ENCODE results near the gene HDAC11. TPM values are rescaled to one million over a fixed set of nuclear protein-coding genes. Genes with fewer than 3 reads are reported as not detected.
A peak's percentile ranks its signal among the peaks of the same experiment; 100 is the strongest.

Gene HDAC11
- polyA plus RNA-seq, 3 donors: 2.9 to 3.9 (median 3.5) TPM

GRCh38 chr3:13544951-13545651 lies 65.0 kb downstream of the HDAC11 start:
- peak overlapping the region in 1 of 7 donors; percentile 4 for H3K27ac Mint-ChIP-seq
- H3K9me3 ChIP-seq (replicated peaks in 1 of 2; ENCODE audit: control insufficient read depth in 1 of 2, insufficient read depth in 1 of 2, low read length in 2 of 2): peaks cover 0 to 3% of the 10 kb centered on the region in 2 donors
- H3K4me3 ChIP-seq (replicated peaks in 1 of 3; ENCODE audit: low read depth in 2 of 3, low read length in 3 of 3): no peak overlapping the region
- peaks cover 0 to 19% (median 6%) of the 10 kb centered on the region in 7 donors for H3K9me3 Mint-ChIP-seq
- no peak for TF ChIP-seq CTCF (IDR thresholded peaks at IDR 0.05)
- H3K9ac ChIP-seq (ENCODE audit: insufficient read depth, low read length, poor library complexity, severe bottlenecking): no peak overlapping the region
- H3K36me3 Mint-ChIP-seq: peaks cover 2 to 7% of the 10 kb centered on the region in 2 donors
- no peaks in the 10 kb centered on the region for H3K36me3 ChIP-seq (replicated peaks in 1 of 2; ENCODE audit: control insufficient read depth in 1 of 2, insufficient read depth in 2 of 2, low read length in 2 of 2)
- no peak for DNase-seq
- peaks cover 23 to 33% (median 26%) of the 10 kb centered on the region in 3 donors for H3K27me3 Mint-ChIP-seq (ENCODE audit: low read depth in 3 of 3)
- H4K20me1 ChIP-seq (ENCODE audit: insufficient read depth, low read length): no peaks in the 10 kb centered on the region
- H3K27ac ChIP-seq (ENCODE audit: low read depth in 1 of 2, low read length in 2 of 2): no peak overlapping the region
- H3K4me1 Mint-ChIP-seq: peaks cover 10% of the 10 kb centered on the region
- H3K4me1 ChIP-seq (ENCODE audit: control insufficient read depth in 1 of 2, insufficient read depth in 2 of 2, low read length in 2 of 2): peaks cover 3 to 13% of the 10 kb centered on the region in 2 donors
- H3K79me2 ChIP-seq (ENCODE audit: insufficient read depth, low read length): no peaks in the 10 kb centered on the region
- intact Hi-C loops (cut with micrococcal nuclease): no loop called here
- H2AFZ ChIP-seq (ENCODE audit: insufficient read depth, low read depth, low read length, poor library complexity, severe bottlenecking): no peak overlapping the region
- no peak overlapping the region for H3K4me2 ChIP-seq (replicated peaks; ENCODE audit: extremely low read depth, low read length, poor library complexity, severe bottlenecking)
- no peak overlapping the region for H3K4me3 Mint-ChIP-seq
- H3K27me3 ChIP-seq (ENCODE audit: control insufficient read depth in 2 of 2, insufficient read depth in 2 of 2, low read length in 2 of 2): peaks cover 8 to 24% of the 10 kb centered on the region in 2 donors
- 43% methylated on average over 6 of the region's 9 CpGs for WGBS (ENCODE audit: insufficient coverage)

- Histone ChIP-seq H3K79me2 (ENCODE audit: insufficient read depth, low read length) (no peaks in the 10 kb centered on the region), H4K20me1 (ENCODE audit: insufficient read depth, low read length) (no peaks in the 10 kb centered on the region), H2AFZ (ENCODE audit: insufficient read depth, low read depth, low read length, poor library complexity, severe bottlenecking) (no peak overlapping the region), H3K4me2 (replicated peaks; ENCODE audit: extremely low read depth, low read length, poor library complexity, severe bottlenecking) (no peak overlapping the region), H3K27me3 (ENCODE audit: control insufficient read depth in 2 of 2, insufficient read depth in 2 of 2, low read length in 2 of 2) (peaks cover 8 to 28% of the 10 kb centered on the region in 2 donors), H3K9ac (ENCODE audit: insufficient read depth, low read length, poor library complexity, severe bottlenecking) (no peak overlapping the region), H3K27ac (ENCODE audit: low read depth in 1 of 2, low read length in 2 of 2) (no peak overlapping the region), H3K36me3 (replicated peaks in 1 of 2; ENCODE audit: control insufficient read depth in 1 of 2, insufficient read depth in 2 of 2, low read length in 2 of 2) (no peaks in the 10 kb centered on the region), H3K9me3 (replicated peaks in 1 of 2; ENCODE audit: control insufficient read depth in 1 of 2, insufficient read depth in 1 of 2, low read length in 2 of 2) (peaks cover 0 to 3% of the 10 kb centered on the region in 2 donors), H3K4me3 (replicated peaks in 1 of 3; ENCODE audit: low read depth in 2 of 3, low read length in 3 of 3) (no peak overlapping the region), H3K4me1 (ENCODE audit: control insufficient read depth in 1 of 2, insufficient read depth in 2 of 2, low read length in 2 of 2) (peaks cover 3 to 13% of the 10 kb centered on the region in 2 donors)
- H3K4me3 Mint-ChIP-seq: no peak overlapping the region
- H3K27me3 Mint-ChIP-seq (ENCODE audit: low read depth in 3 of 3): peaks cover 29 to 38% (median 30%) of the 10 kb centered on the region in 3 donors
- H3K9me3 Mint-ChIP-seq: peaks cover 0 to 19% (median 6%) of the 10 kb centered on the region in 7 donors
- peaks cover 2 to 7% of the 10 kb centered on the region in 2 donors for H3K36me3 Mint-ChIP-seq
- no peak for DNase-seq
- intact Hi-C loops (cut with micrococcal nuclease): no loop called here
- WGBS (ENCODE audit: insufficient coverage): 74% methylated on average over 4 of the region's 9 CpGs
- no peak for TF ChIP-seq CTCF (IDR thresholded peaks at IDR 0.05)
- H3K27ac Mint-ChIP-seq: peak overlapping the region in 1 of 7 donors; percentile 7
- peaks cover 10% of the 10 kb centered on the region for H3K4me1 Mint-ChIP-seq
Observed at GRCh38 chr3:13545952-13546454, 65.9 kb downstream of the HDAC11 start.

All from CD14-positive monocyte (primary cell).